Measurements from ENCODE around the gene ANAPC2.

ANAPC2 gene

DNA sequence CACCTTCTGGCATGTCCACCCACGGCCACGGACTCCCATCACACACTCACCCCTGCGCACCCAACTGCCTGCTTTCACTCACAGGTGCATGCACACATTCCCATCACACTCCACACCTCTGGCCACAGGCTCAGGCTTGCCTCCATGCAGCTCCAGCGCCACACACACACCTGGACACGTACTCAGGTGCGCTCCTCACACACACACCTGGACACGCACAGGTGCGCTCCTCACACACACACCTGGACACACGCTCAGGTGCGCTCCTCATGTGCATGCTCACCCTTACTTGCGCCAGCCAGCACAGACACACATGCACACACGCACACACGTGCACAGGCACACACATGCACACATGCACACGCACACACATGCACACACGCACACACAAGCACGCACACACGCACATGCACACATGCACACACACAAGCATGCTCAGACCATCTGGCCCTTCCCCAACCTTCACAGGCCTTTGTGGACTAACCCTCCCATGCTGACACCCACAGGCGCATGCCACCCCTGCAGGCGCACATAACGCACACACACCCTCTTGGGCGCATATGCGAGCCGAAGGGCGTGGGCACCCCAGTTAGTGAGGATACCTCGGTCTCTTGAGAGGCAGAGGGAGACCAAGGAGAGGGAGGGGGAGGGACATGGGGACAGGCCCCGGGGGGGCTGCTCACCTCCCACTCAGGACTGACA is 41.1 kb downstream of the ANAPC2 start:
- TF ChIP-seq, protein P1, sequence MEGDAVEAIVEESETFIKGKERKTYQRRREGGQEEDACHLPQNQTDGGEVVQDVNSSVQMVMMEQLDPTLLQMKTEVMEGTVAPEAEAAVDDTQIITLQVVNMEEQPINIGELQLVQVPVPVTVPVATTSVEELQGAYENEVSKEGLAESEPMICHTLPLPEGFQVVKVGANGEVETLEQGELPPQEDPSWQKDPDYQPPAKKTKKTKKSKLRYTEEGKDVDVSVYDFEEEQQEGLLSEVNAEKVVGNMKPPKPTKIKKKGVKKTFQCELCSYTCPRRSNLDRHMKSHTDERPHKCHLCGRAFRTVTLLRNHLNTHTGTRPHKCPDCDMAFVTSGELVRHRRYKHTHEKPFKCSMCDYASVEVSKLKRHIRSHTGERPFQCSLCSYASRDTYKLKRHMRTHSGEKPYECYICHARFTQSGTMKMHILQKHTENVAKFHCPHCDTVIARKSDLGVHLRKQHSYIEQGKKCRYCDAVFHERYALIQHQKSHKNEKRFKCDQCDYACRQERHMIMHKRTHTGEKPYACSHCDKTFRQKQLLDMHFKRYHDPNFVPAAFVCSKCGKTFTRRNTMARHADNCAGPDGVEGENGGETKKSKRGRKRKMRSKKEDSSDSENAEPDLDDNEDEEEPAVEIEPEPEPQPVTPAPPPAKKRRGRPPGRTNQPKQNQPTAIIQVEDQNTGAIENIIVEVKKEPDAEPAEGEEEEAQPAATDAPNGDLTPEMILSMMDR (IDR thresholded peaks at IDR 0.05), result no peak
- Histone ChIP-seq H3K4me3 (no peak overlapping the region), H3K27ac (no peak overlapping the region)
- DNase-seq (ENCODE audit: low spot score), result no peak

GRCh38 chr9:137146527-137146918 is 41.8 kb downstream of the ANAPC2 start:
- Histone ChIP-seq H3K4me3 (no peak overlapping the region), H3K27ac (no peak overlapping the region)
- no peak for DNase-seq (ENCODE audit: low spot score)
- TF ChIP-seq, protein P1 (IDR thresholded peaks at IDR 0.05), result no peak

DNA sequence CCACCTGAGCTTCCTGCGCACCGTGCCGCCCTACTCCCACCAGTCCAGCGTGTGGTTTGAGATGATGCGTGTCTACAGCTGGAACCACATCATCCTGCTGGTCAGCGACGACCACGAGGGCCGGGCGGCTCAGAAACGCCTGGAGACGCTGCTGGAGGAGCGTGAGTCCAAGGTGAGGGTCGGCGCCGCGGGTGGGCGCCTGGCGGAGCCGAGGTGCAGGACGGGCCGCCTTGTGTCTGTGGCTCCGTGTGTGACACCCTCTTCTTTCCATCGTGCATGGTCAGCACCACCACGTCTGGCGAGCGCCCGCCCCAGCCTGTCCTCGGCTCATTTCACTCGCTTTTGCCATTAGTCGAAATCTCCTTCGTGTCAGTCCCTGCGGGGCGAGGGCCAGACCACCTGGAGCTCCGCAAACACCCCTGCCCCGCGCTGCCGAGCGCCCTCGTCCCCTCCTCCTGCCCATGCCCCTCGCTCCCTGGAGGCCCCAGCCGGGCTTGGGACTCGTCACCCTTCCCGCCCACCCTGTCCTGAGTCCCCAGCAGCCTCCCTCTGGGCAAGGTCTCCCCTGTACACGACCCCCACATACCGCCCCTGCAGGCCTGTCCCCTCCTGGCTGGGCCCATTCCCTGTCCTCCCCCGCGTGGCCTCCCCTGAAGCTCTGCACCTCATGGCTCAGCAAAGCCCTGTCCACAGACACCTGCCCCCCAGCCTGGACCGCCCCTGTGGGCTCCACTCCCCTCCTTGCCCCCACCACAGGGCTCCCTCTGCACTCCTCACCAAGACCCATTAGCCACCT is 42.4 kb downstream of the ANAPC2 start:
- no peak for DNase-seq (ENCODE audit: low spot score)
- Histone ChIP-seq H3K27ac (no peak overlapping the region), H3K4me3 (no peak overlapping the region)
- TF ChIP-seq, protein P1 (IDR thresholded peaks at IDR 0.05), result no peak

GRCh38 chr9:137143459-137143858 is 44.9 kb downstream of the ANAPC2 start:
- TF ChIP-seq, protein P1 (IDR thresholded peaks at IDR 0.05), result no peak
- no peak for DNase-seq (ENCODE audit: low spot score)
- Histone ChIP-seq H3K4me3 (no peak overlapping the region), H3K27ac (no peak overlapping the region)

DNA sequence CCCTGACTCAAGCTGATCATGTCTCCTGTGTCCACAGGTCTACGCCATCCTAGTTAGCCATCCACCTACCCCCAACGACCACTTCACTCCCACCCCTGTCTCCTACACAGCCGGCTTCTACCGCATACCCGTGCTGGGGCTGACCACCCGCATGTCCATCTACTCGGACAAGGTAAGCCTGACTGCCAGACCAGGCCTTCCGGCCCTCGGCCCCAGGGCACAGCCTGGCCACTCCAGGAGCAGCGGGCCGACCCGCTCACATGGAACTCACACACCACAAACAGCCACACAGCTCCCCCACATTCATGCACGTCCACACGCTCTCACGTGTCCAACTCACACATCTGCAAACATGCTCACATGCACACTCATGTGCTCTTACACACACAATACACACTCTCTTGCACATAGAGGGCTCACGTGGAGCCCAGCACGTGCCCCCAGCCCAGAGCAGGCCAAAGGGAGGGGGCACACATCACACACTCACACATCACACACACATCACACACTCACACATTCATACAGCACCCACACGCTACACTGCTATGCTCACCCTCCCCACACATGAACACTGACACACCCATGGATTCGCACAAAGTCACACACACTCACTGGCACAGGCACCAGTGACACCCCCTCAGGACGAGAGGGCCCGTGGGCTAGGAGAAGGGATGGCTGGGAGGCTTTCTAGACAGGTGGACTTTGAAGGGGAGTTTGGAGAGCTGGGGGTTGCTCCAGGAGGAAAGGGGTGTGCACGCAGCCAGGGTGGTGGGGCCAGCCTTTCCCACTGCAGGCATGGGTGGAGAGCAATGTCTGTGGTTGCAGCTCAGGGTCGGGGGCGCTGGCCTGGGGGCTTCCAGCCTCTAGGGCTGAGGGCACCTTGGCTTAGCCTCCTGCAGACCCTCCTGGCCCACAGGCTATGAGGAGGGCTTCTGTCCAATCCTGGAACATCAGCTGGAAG is 46.1 kb downstream of the ANAPC2 start:
- H3K4me3 ChIP-seq, result no peak overlapping the region
- no peak for DNase-seq (ENCODE audit: low spot score)

GRCh38 chr9:137141050-137141810 is 47.1 kb downstream of the ANAPC2 start:
- no peak overlapping the region for H3K27ac ChIP-seq
- DNase-seq (ENCODE audit: low spot score), result no peak
- no peak overlapping the region for H3K4me3 ChIP-seq
- TF ChIP-seq, protein P1 (IDR thresholded peaks at IDR 0.05), result no peak

More for the DNA sequence above, 46.1 kb downstream of the ANAPC2 start:
- no peak overlapping the region for H3K27ac ChIP-seq
- TF ChIP-seq, protein P1 (IDR thresholded peaks at IDR 0.05), result no peak
